Measurements from ENCODE around the gene UTRN. TPM values are rescaled to one million over a fixed set of nuclear protein-coding genes. Genes with fewer than 3 reads are reported as not detected.

UTRN gene
- total and polyA plus RNA-seq, 2 donors (not counting 1 experiment from before 2014, with no cell fraction given), result 43.9 to 130 TPM

DNA sequence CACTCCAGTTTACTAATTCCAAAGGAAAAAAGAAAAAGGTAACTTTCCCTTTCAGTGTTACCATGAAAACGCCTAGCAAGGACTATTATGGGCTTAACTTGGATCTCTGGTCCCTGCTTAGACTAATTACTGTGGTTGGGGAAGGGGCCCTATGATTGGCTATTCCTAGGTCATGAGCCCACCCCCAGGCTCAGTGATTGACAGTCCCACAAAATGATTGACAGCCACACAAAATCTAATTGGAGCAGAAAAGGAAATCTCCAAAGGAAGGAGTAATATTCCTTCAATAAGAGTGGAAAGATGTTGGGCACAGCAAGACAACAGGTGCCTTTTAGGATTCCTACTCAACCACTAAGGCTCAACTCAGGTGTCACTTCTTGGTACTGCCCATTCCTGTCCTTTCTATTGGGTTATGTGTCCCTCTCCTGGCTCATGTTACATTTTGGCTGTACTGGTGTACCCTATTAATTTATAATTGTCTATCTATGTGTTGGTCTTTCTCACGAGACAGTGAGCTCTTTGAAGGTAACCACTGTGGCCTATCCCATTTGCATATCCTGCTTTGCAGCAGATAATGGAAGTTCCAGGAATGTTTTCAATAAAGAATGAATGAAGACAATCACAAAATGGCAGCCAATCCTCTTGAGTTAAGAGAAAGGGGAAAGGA lies 5.5 kb upstream of the UTRN start:
- Histone ChIP-seq H3K4me3 (replicated peaks in 1 of 4; ENCODE audit: control extremely low read depth in 1 of 4, insufficient read depth in 1 of 4, low read depth in 3 of 4, low read length in 4 of 4) (no peak overlapping the region), H3K79me2 (ENCODE audit: control insufficient read depth, insufficient read depth, low read length) (no peaks in the 10 kb centered on the region), H3K27ac (ENCODE audit: insufficient read depth, low read length) (no peak overlapping the region), H2AFZ (ENCODE audit: low read length) (no peak overlapping the region), H3K27me3 (ENCODE audit: control insufficient read depth, insufficient read depth, low read length) (no peaks in the 10 kb centered on the region), H3K9me3 (ENCODE audit: control insufficient read depth, insufficient read depth, low read depth, low read length) (no peaks in the 10 kb centered on the region), H4K20me1 (ENCODE audit: control insufficient read depth, extremely low read depth, insufficient read depth, low read length) (no peaks in the 10 kb centered on the region), H3K36me3 (ENCODE audit: control insufficient read depth, insufficient read depth, low read length) (no peaks in the 10 kb centered on the region), H3K9ac (ENCODE audit: insufficient read depth, low read length) (no peak overlapping the region), H3K4me1 (ENCODE audit: control insufficient read depth, extremely low read depth, insufficient read depth, low read length) (no peaks in the 10 kb centered on the region), H3K4me2 (ENCODE audit: extremely low read depth, insufficient read depth, low read length) (no peak overlapping the region)
- TF ChIP-seq, protein P1, sequence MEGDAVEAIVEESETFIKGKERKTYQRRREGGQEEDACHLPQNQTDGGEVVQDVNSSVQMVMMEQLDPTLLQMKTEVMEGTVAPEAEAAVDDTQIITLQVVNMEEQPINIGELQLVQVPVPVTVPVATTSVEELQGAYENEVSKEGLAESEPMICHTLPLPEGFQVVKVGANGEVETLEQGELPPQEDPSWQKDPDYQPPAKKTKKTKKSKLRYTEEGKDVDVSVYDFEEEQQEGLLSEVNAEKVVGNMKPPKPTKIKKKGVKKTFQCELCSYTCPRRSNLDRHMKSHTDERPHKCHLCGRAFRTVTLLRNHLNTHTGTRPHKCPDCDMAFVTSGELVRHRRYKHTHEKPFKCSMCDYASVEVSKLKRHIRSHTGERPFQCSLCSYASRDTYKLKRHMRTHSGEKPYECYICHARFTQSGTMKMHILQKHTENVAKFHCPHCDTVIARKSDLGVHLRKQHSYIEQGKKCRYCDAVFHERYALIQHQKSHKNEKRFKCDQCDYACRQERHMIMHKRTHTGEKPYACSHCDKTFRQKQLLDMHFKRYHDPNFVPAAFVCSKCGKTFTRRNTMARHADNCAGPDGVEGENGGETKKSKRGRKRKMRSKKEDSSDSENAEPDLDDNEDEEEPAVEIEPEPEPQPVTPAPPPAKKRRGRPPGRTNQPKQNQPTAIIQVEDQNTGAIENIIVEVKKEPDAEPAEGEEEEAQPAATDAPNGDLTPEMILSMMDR (conservative IDR thresholded peaks at IDR 0.05 in 1 of 2, IDR thresholded peaks at IDR 0.05 in 1 of 2; ENCODE audit: low read depth in 1 of 2, low read length in 2 of 2), result no peak
- TF ChIP-seq EZH2 (IDR thresholded peaks at IDR 0.05; ENCODE audit: low read length, missing control alignments), result no peak
- DNase-seq (ENCODE audit: low read depth in 2 of 2), result no peak

DNA sequence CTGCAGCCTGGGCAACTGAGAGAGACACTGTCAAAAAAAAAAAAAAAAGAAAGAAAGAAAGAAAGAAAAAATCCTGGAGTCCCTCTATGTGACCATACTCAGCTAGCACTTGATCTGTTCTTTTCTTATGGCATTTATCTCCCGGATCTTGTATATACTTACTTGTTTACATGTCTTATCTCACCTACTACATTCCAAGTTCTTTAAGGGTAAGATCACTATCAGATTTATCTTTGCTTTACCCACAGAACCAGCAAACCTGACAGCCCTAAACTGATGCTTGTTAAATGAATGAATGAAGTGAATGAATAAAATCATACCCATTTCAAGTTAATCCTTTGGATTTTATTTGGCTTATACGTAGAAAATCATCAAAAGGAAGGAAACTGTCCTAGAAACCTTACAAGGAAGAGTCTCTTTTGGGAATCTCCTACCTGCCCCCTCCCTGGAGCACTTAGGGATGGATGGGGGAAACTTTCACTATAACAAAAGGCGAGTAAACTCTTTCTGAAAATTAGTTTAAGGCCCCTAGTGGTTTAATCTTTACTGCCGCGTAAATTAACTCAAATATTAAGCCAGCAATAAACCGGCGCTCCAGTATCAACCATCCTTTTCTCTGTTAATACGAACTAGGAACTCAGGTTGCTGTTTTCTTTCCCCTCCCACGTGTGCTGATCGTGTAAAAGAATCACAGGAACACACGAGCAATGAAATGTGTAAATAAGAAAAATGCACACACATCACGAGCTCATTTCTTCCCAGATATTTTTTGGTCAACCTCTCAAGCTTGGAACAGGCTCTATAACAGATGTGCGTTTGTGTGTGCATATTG lies 1.3 kb upstream of the UTRN start:
- Histone ChIP-seq H3K4me2 (ENCODE audit: extremely low read depth, insufficient read depth, low read length) (peak overlapping the region; percentile 81), H4K20me1 (ENCODE audit: control insufficient read depth, extremely low read depth, insufficient read depth, low read length) (no peaks in the 10 kb centered on the region), H3K9ac (ENCODE audit: insufficient read depth, low read length) (peak overlapping the region; percentile 21), H3K9me3 (ENCODE audit: control insufficient read depth, insufficient read depth, low read depth, low read length) (no peaks in the 10 kb centered on the region), H3K4me1 (ENCODE audit: control insufficient read depth, extremely low read depth, insufficient read depth, low read length) (no peaks in the 10 kb centered on the region), H3K79me2 (ENCODE audit: control insufficient read depth, insufficient read depth, low read length) (peaks cover 15% of the 10 kb centered on the region), H2AFZ (ENCODE audit: low read length) (peak overlapping the region; percentile 71), H3K36me3 (ENCODE audit: control insufficient read depth, insufficient read depth, low read length) (no peaks in the 10 kb centered on the region), H3K27ac (ENCODE audit: insufficient read depth, low read length) (peak overlapping the region; percentile 79), H3K27me3 (ENCODE audit: control insufficient read depth, insufficient read depth, low read length) (no peaks in the 10 kb centered on the region), H3K4me3 (replicated peaks in 1 of 4; ENCODE audit: control extremely low read depth in 1 of 4, insufficient read depth in 1 of 4, low read depth in 3 of 4, low read length in 4 of 4) (peak overlapping the region; percentile 45 to 92 (median 74))
- TF ChIP-seq, protein P1 (conservative IDR thresholded peaks at IDR 0.05 in 1 of 2, IDR thresholded peaks at IDR 0.05 in 1 of 2; ENCODE audit: low read depth in 1 of 2, low read length in 2 of 2), result peak; percentile 25 to 32
- no peak for TF ChIP-seq EZH2 (IDR thresholded peaks at IDR 0.05; ENCODE audit: low read length, missing control alignments)
- DNase-seq (ENCODE audit: low read depth in 2 of 2), result peak; percentile 37 to 57

DNA sequence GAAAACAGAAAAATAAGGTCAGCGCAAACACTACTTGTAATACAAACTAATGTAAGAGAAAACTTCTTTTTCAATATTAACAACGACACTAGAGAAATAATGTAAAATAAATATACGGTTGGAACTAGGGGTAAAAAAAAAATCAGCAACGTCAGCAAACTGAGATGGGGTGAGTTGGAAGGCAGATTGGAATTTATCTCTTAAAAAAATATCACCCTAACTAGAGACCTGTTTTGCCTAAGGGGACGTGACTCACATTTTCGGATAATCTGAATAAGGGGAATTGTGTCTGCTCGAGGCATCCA lies 705 bp upstream of the UTRN start:
- Histone ChIP-seq H3K4me1 (ENCODE audit: control insufficient read depth, extremely low read depth, insufficient read depth, low read length) (no peaks in the 10 kb centered on the region), H3K27ac (ENCODE audit: insufficient read depth, low read length) (peak overlapping the region; percentile 79), H3K36me3 (ENCODE audit: control insufficient read depth, insufficient read depth, low read length) (no peaks in the 10 kb centered on the region), H4K20me1 (ENCODE audit: control insufficient read depth, extremely low read depth, insufficient read depth, low read length) (no peaks in the 10 kb centered on the region), H3K79me2 (ENCODE audit: control insufficient read depth, insufficient read depth, low read length) (peaks cover 19% of the 10 kb centered on the region), H3K9ac (ENCODE audit: insufficient read depth, low read length) (peak overlapping the region; percentile 86), H3K4me2 (ENCODE audit: extremely low read depth, insufficient read depth, low read length) (peak overlapping the region; percentile 81), H3K9me3 (ENCODE audit: control insufficient read depth, insufficient read depth, low read depth, low read length) (no peaks in the 10 kb centered on the region), H2AFZ (ENCODE audit: low read length) (peak overlapping the region; percentile 71), H3K27me3 (ENCODE audit: control insufficient read depth, insufficient read depth, low read length) (no peaks in the 10 kb centered on the region), H3K4me3 (replicated peaks in 1 of 4; ENCODE audit: control extremely low read depth in 1 of 4, insufficient read depth in 1 of 4, low read depth in 3 of 4, low read length in 4 of 4) (peak overlapping the region; percentile 45 to 92 (median 74))
- TF ChIP-seq, protein P1 (conservative IDR thresholded peaks at IDR 0.05 in 1 of 2, IDR thresholded peaks at IDR 0.05 in 1 of 2; ENCODE audit: low read depth in 1 of 2, low read length in 2 of 2), result no peak
- no peak for TF ChIP-seq EZH2 (IDR thresholded peaks at IDR 0.05; ENCODE audit: low read length, missing control alignments)
- DNase-seq (ENCODE audit: low read depth in 2 of 2), result no peak
